GM23338 (cell line): ENCODE results near the gene KRT8. TPM values are rescaled to one million over a fixed set of nuclear protein-coding genes. Genes with fewer than 3 reads are reported as not detected.

Source experiments
- ATAC-seq: fragments of 200-7000 bp; cut with Tn5 transposase; 3 replicates; pipeline ENCODE4 v1.9.1; 2020
- DNase-seq: peaks from one replicate; pipeline ENCODE4 v3.0.0-alpha.2; 2015; ENCODE audit warnings: low spot score
- H2AFZ ChIP-seq: fragments of 200-600 bp; sonication (generic); 2 replicates; pipeline ENCODE4 v1.8.0; 2016; ENCODE audit warnings: antibody characterized with exemption, mild to moderate bottlenecking, moderate library complexity
- H3F3A ChIP-seq: fragments of 200-600 bp; sonication (generic); replicated peaks from 2 replicates; pipeline ENCODE4 v1.8.0; 2017; ENCODE audit warnings: antibody characterized with exemption, mixed run types, low read depth
- H3K27ac ChIP-seq: fragments of 200-600 bp; sonication (generic); 2 replicates; pipeline ENCODE4 v1.6.1; 2016; ENCODE audit warnings: low read depth
- H3K27me3 ChIP-seq: fragments of 200-600 bp; sonication (generic); 2 replicates; pipeline ENCODE4 v1.8.0; 2016; ENCODE audit warnings: mild to moderate bottlenecking, mixed run types, moderate library complexity; ENCODE audit not compliant: insufficient read depth
- H3K36me3 ChIP-seq: fragments of 200-600 bp; sonication (generic); 2 replicates; pipeline ENCODE4 v1.8.0; 2016; ENCODE audit warnings: mild to moderate bottlenecking; ENCODE audit not compliant: insufficient read depth
- H3K4me1 ChIP-seq: fragments of 200-600 bp; sonication (generic); 2 replicates; pipeline ENCODE4 v1.8.0; 2016; ENCODE audit warnings: mild to moderate bottlenecking, moderate library complexity; ENCODE audit not compliant: insufficient read depth
- H3K4me2 ChIP-seq: fragments of 200-600 bp; sonication (generic); 2 replicates; pipeline ENCODE4 v1.7.1; 2017; ENCODE audit warnings: mixed run types
- H3K4me3 ChIP-seq: fragments of 200-600 bp; sonication (generic); 2 replicates; pipeline ENCODE4 v1.6.1; 2016; ENCODE audit warnings: mixed run types
- H3K79me2 ChIP-seq: fragments of 200-600 bp; sonication (generic); replicated peaks from 2 replicates; pipeline ENCODE4 v1.8.0; 2017; ENCODE audit warnings: mild to moderate bottlenecking; ENCODE audit not compliant: insufficient read depth
- H3K9me2 ChIP-seq: fragments of 200-600 bp; sonication (generic); 2 replicates; pipeline ENCODE4 v1.8.0; 2017; ENCODE audit not compliant: insufficient read depth
- H4K20me1 ChIP-seq: fragments of 200-600 bp; sonication (generic); replicated peaks from 2 replicates; pipeline ENCODE4 v1.8.0; 2017; ENCODE audit warnings: mild to moderate bottlenecking; ENCODE audit not compliant: insufficient read depth
- H3K27ac Mint-ChIP-seq: 2 replicates; pipeline ENCODE4 v1.8.0; 2020; ENCODE audit warnings: inconsistent platforms, mild to moderate bottlenecking, moderate library complexity, mixed read lengths
- H3K27me3 Mint-ChIP-seq: 3 replicates; pipeline ENCODE4 v1.8.0; 2022; ENCODE audit warnings: low read depth, mild to moderate bottlenecking, moderate library complexity, mixed read lengths, inconsistent platforms; ENCODE audit not compliant: insufficient read depth, poor library complexity
- H3K36me3 Mint-ChIP-seq: 3 replicates; pipeline ENCODE4 v1.8.0; 2021; ENCODE audit warnings: low read depth, mild to moderate bottlenecking, inconsistent platforms, moderate library complexity, mixed read lengths
- H3K4me1 Mint-ChIP-seq: 3 replicates; pipeline ENCODE4 v1.8.0; 2020; ENCODE audit warnings: mild to moderate bottlenecking, inconsistent platforms, mixed read lengths
- H3K4me3 Mint-ChIP-seq: 3 replicates; pipeline ENCODE4 v1.8.0; 2021; ENCODE audit warnings: moderate library complexity, mild to moderate bottlenecking, inconsistent platforms, mixed read lengths
- H3K9me3 Mint-ChIP-seq: 3 replicates; pipeline ENCODE4 v1.8.0; 2020; ENCODE audit warnings: moderate library complexity, mild to moderate bottlenecking, inconsistent platforms, mixed read lengths
- CREB1 ChIP-seq: fragments of 250-450 bp; sonication (Bioruptor Pico); IDR thresholded peaks from 2 replicates; pipeline ENCODE4 v1.5.0; 2020; ENCODE audit warnings: low read depth, mild to moderate bottlenecking, moderate library complexity
- ETS1 ChIP-seq: IDR thresholded peaks from 2 replicates; pipeline ENCODE4 v1.6.1; 2016; ENCODE audit warnings: antibody characterized with exemption
- EZH2 ChIP-seq: fragments of 200-600 bp; sonication (generic); IDR thresholded peaks from one replicate; pipeline ENCODE4 v1.8.0; 2017; ENCODE audit warnings: antibody characterized with exemption, mild to moderate bottlenecking, low read depth; ENCODE audit not compliant: unreplicated experiment
- EZH2phosphoT487 ChIP-seq: fragments of 200-600 bp; sonication (generic); IDR thresholded peaks from one replicate; pipeline ENCODE4 v1.8.1; 2018; ENCODE audit warnings: antibody characterized with exemption; ENCODE audit not compliant: unreplicated experiment
- JUNB ChIP-seq: IDR thresholded peaks from one replicate; pipeline ENCODE4 v1.6.1; 2016; ENCODE audit warnings: antibody characterized with exemption; ENCODE audit not compliant: unreplicated experiment
- NANOG ChIP-seq: IDR thresholded peaks from 2 replicates; pipeline ENCODE4 v1.6.1; 2016; ENCODE audit warnings: antibody characterized with exemption, borderline replicate concordance
- POLR2AphosphoS5 ChIP-seq: IDR thresholded peaks from 2 replicates; pipeline ENCODE4 v1.6.1; 2016; ENCODE audit warnings: antibody characterized with exemption, low read depth
- REST ChIP-seq: IDR thresholded peaks from one replicate; pipeline ENCODE4 v1.6.1; 2018; ENCODE audit warnings: antibody characterized with exemption; ENCODE audit not compliant: unreplicated experiment
- STAT1 ChIP-seq: IDR thresholded peaks from one replicate; pipeline ENCODE4 v1.6.1; 2016; ENCODE audit warnings: antibody characterized with exemption; ENCODE audit not compliant: unreplicated experiment
- ZNF114 ChIP-seq: fragments of 250-450 bp; sonication (Bioruptor Pico); IDR thresholded peaks from 2 replicates; pipeline ENCODE4 v1.5.0; 2020; ENCODE audit warnings: mild to moderate bottlenecking, moderate library complexity
- ZNF331 ChIP-seq: fragments of 250-450 bp; sonication (Bioruptor Pico); IDR thresholded peaks from 2 replicates; pipeline ENCODE4 v1.5.0; 2020; ENCODE audit warnings: low read depth, mild to moderate bottlenecking, moderate library complexity
- ZNF462 ChIP-seq: fragments of 250-450 bp; sonication (Bioruptor Pico); IDR thresholded peaks from 2 replicates; pipeline ENCODE4 v1.5.0; 2020; ENCODE audit warnings: mild to moderate bottlenecking, moderate library complexity
- polyA plus RNA-seq: library from polyadenylated mRNA; unstranded; fragments of >200 nt; fragmentation: Nextera tagmentation; extraction: Ambion mirVana; gene quantifications from 2 replicates; pipeline ENCODE4 v1.2.1, GENCODE V29; 2016
- total RNA-seq: library from RNA; depleted of rRNA; stranded (reverse); fragments of >200 nt; shearing (Covaris generic); gene quantifications from 2 replicates; pipeline ENCODE4 v1.2.3, GENCODE V29; 2014

Gene KRT8
- total and polyA plus RNA-seq, 2 experiments from 2014 or later: 250 to 322 TPM

GRCh38 chr12:52946334-52946733 is 41.5 kb upstream of the KRT8 start (continued):
- no peak for TF ChIP-seq ZNF462

- peak overlapping the region; percentile 97 for H3K27ac Mint-ChIP-seq
- peak overlapping the region; percentile 96 for H3K4me2 ChIP-seq
- peak overlapping the region; percentile 99 for H3K27ac ChIP-seq
- TF ChIP-seq REST: peak; percentile 15
- TF ChIP-seq EZH2: no peak
- TF ChIP-seq JUNB: peak; percentile 13
- peak; percentile 71; the same call in 1 of the 2 replicates for TF ChIP-seq NANOG
- peak; percentile 55; the same call in 1 of the 2 replicates for TF ChIP-seq ETS1
- TF ChIP-seq STAT1: no peak
- TF ChIP-seq EZH2phosphoT487: no peak
- no peak for TF ChIP-seq CREB1
- TF ChIP-seq ZNF331 (CRISPR knock-in tag): no peak
- TF ChIP-seq POLR2AphosphoS5: no peak
- no peak for TF ChIP-seq ZNF114 (CRISPR knock-in tag)
Measured at GRCh38 chr12:52945389-52946232, 40.7 kb upstream of the KRT8 start.

More at GRCh38 chr12:52945389-52946232, 40.7 kb upstream of the KRT8 start:
- ATAC-seq: peak; percentile 15
- Histone ChIP-seq H3K9me2 (no peaks in the 10 kb centered on the region), H3K27me3 (no peaks in the 10 kb centered on the region), H3K36me3 (peaks cover 7% of the 10 kb centered on the region), H4K20me1 (peaks cover 15% of the 10 kb centered on the region), H3K79me2 (peaks cover 24% of the 10 kb centered on the region), H3K4me1 (peaks cover 39% of the 10 kb centered on the region), H2AFZ (no peak overlapping the region), H3F3A (peaks cover 24% of the 10 kb centered on the region), H3K4me3 (peak overlapping the region; percentile 86)
- Mint-ChIP-seq H3K4me1 (peaks cover 70% of the 10 kb centered on the region), H3K4me3 (peak overlapping the region; percentile 37), H3K9me3 (peaks cover 4% of the 10 kb centered on the region; the same call in 2 of the 3 replicates), H3K27me3 (peaks cover 28% of the 10 kb centered on the region), H3K36me3 (peaks cover 14% of the 10 kb centered on the region)
- DNase-seq: peak; percentile 90
